HL-60 (cell line): ENCODE measurements around the gene PLXNA2.

Experiments
- DNase-seq, 2 experiments: peaks; one replicate each; pipeline ENCODE4 v3.0.0-alpha.2; 2010 to 2020; ENCODE audit warnings: low read depth in 1 of 2, low spot score in 1 of 2
- H3K27ac ChIP-seq: fragments of 250-450 bp; sonication (Bioruptor Pico); replicated peaks from 2 replicates; pipeline ENCODE4 v1.5.1; 2020; ENCODE audit warnings: mild to moderate bottlenecking, moderate library complexity
- H3K27me3 ChIP-seq: fragments of 250-450 bp; sonication (Bioruptor Pico); 2 replicates; pipeline ENCODE4 v1.5.1; 2021; ENCODE audit warnings: mild to moderate bottlenecking, moderate library complexity; ENCODE audit not compliant: insufficient read depth, poor library complexity, severe bottlenecking
- H3K4me3 ChIP-seq: replicated peaks from 2 replicates; pipeline ENCODE4 v1.5.1; 2011; ENCODE audit warnings: mild to moderate bottlenecking, control low read depth, low read length; ENCODE audit not compliant: insufficient read depth
- CTCF ChIP-seq: IDR thresholded peaks from one replicate; pipeline ENCODE4 v1.5.1; 2011; ENCODE audit warnings: low read length, control low read depth, inconsistent platforms; ENCODE audit not compliant: insufficient read depth
- GABPA ChIP-seq: IDR thresholded peaks from 2 replicates; pipeline ENCODE4 v1.6.1; 2012; ENCODE audit warnings: low read depth
- POLR2AphosphoS5 ChIP-seq: IDR thresholded peaks from 2 replicates; pipeline ENCODE4 v1.6.1; 2012; ENCODE audit warnings: low read depth
- REST ChIP-seq: IDR thresholded peaks from 2 replicates; pipeline ENCODE4 v1.6.1; 2012; ENCODE audit warnings: low read depth; ENCODE audit not compliant: insufficient replicate concordance
- SPI1 ChIP-seq: IDR thresholded peaks from 2 replicates; pipeline ENCODE4 v1.6.1; 2012; ENCODE audit warnings: low read depth, mild to moderate bottlenecking, borderline replicate concordance

PLXNA2 gene

DNA sequence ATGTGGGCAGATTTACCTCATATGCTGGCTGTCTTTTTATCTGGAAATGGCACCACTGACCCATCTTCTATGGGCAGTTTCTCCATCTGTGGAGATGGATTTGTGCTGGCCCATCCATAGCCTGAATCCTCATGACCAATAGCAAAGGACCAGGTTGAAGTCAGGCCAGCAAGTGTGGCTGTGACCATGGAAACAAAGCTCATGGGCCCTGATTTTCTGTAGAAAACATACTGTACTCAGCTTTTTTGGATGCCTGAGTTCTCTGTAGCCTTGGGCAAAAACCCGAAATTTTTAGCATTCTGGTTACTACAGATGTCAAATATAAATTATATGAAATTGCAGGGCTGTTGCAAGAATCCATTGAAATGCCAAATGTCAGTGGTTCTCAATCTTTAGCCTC lies 155.0 kb downstream of the PLXNA2 start:
- TF ChIP-seq GABPA (no peak), SPI1 (no peak), CTCF (no peak), REST (no peak), POLR2AphosphoS5 (no peak)

GRCh38 chr1:208088319-208088718 lies 155.9 kb downstream of the PLXNA2 start:
- Histone ChIP-seq H3K4me3 (no peak overlapping the region), H3K27ac (no peak overlapping the region), H3K27me3 (peaks cover 5% of the 10 kb centered on the region)
- TF ChIP-seq GABPA (no peak), POLR2AphosphoS5 (no peak)
- DNase-seq = no peak

More for the DNA sequence above, 155.0 kb downstream of the PLXNA2 start:
- no peak overlapping the region for H3K4me3 ChIP-seq
- H3K27me3 ChIP-seq = peaks cover 5% of the 10 kb centered on the region
- no peak for DNase-seq
- no peak overlapping the region for H3K27ac ChIP-seq

DNA sequence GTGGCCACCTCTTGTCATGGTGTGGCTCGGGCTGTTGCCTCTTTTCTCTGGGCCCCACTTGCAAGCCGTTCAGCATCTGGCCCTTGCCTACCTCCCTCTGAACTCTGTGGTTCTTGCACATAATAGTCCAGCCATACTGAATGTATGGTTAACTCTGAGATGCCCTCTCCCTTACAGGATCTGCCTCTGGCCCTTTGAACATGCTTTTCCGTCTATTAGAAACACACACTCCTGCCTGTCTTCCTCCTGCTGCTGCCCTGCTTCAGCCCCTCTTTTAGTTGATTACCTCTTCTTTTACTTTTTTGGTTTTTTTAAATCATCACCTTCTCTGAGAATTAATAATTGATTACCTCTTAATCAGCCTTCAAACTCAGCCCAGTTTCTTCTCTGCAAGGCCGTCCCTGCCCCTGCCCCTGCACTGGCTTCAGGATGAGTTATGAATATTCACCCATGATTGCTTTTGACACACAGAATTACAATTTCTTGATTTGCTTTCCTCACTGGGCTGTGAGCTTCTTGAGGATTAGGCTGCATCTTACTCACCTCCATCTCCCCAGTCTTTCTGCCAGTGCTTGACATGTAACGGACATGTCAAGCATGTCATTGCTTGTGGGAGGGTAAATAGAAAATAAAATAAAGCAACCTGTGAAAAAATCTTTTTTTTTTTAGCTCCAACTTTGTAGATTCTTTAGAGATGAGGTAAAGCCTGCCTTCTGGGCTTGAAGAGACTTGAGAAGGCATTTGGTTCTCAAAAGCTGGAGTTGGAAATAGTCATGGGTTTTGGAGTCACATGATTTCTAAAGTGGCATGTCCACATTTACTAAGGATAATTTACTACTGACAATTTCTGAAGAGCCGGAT lies 158.3 kb downstream of the PLXNA2 start:
- Histone ChIP-seq H3K27me3 (peaks cover 2% of the 10 kb centered on the region), H3K4me3 (no peak overlapping the region), H3K27ac (no peak overlapping the region)
- DNase-seq = no peak
- TF ChIP-seq CTCF (no peak), SPI1 (no peak), GABPA (no peak), POLR2AphosphoS5 (no peak), REST (no peak)

- DNase-seq = no peak
- TF ChIP-seq POLR2AphosphoS5 (no peak), REST (no peak), SPI1 (no peak), GABPA (no peak), CTCF (no peak)
- Histone ChIP-seq H3K27me3 (peaks cover 2% of the 10 kb centered on the region), H3K27ac (no peak overlapping the region), H3K4me3 (no peak overlapping the region)
Measured at GRCh38 chr1:208084764-208085163, 159.4 kb downstream of the PLXNA2 start.
